ENCODE data around the gene KRT13.

DNA sequence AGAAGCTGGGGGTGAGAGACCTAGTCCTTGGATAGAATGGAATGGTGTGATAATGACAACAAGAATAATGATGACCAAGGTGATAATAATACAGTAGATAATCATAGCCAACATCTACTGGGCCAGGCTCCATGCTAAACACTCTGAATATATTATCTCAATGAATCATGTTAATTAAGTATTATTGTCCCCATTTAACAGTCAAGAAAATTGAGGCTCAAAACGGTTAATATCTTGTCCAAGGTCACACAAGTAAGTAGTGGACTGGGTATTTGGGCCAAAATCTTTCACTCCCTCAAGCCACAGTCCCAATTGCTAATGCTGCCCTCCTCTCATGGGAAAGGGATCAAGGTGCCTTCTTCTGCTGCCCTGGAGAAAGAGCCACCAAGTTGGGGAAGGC is 26.6 kb upstream of the KRT13 start:
- TF ChIP-seq, protein P1, sequence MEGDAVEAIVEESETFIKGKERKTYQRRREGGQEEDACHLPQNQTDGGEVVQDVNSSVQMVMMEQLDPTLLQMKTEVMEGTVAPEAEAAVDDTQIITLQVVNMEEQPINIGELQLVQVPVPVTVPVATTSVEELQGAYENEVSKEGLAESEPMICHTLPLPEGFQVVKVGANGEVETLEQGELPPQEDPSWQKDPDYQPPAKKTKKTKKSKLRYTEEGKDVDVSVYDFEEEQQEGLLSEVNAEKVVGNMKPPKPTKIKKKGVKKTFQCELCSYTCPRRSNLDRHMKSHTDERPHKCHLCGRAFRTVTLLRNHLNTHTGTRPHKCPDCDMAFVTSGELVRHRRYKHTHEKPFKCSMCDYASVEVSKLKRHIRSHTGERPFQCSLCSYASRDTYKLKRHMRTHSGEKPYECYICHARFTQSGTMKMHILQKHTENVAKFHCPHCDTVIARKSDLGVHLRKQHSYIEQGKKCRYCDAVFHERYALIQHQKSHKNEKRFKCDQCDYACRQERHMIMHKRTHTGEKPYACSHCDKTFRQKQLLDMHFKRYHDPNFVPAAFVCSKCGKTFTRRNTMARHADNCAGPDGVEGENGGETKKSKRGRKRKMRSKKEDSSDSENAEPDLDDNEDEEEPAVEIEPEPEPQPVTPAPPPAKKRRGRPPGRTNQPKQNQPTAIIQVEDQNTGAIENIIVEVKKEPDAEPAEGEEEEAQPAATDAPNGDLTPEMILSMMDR (IDR thresholded peaks at IDR 0.05; ENCODE audit: low read depth, low read length, missing input control): no peak
- TF ChIP-seq RAD21 (IDR thresholded peaks at IDR 0.05) (no peak), TAF1 (conservative IDR thresholded peaks at IDR 0.05) (no peak), FOXA1 (IDR thresholded peaks at IDR 0.05) (no peak), NR2F2 (IDR thresholded peaks at IDR 0.05) (no peak), FOXA2 (IDR thresholded peaks at IDR 0.05) (no peak), GABPA (IDR thresholded peaks at IDR 0.05 in 1 of 2, conservative IDR thresholded peaks at IDR 0.05 in 1 of 2) (no peak), YY1 (IDR thresholded peaks at IDR 0.05) (no peak), JUND (IDR thresholded peaks at IDR 0.05) (no peak), SP1 (IDR thresholded peaks at IDR 0.05) (no peak)
- TF ChIP-seq, protein P2, sequence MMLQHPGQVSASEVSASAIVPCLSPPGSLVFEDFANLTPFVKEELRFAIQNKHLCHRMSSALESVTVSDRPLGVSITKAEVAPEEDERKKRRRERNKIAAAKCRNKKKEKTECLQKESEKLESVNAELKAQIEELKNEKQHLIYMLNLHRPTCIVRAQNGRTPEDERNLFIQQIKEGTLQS (IDR thresholded peaks at IDR 0.05): no peak
- TF ChIP-seq, protein P3, sequence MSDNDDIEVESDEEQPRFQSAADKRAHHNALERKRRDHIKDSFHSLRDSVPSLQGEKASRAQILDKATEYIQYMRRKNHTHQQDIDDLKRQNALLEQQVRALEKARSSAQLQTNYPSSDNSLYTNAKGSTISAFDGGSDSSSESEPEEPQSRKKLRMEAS (IDR thresholded peaks at IDR 0.05): no peak
- TF ChIP-seq, protein P4, sequence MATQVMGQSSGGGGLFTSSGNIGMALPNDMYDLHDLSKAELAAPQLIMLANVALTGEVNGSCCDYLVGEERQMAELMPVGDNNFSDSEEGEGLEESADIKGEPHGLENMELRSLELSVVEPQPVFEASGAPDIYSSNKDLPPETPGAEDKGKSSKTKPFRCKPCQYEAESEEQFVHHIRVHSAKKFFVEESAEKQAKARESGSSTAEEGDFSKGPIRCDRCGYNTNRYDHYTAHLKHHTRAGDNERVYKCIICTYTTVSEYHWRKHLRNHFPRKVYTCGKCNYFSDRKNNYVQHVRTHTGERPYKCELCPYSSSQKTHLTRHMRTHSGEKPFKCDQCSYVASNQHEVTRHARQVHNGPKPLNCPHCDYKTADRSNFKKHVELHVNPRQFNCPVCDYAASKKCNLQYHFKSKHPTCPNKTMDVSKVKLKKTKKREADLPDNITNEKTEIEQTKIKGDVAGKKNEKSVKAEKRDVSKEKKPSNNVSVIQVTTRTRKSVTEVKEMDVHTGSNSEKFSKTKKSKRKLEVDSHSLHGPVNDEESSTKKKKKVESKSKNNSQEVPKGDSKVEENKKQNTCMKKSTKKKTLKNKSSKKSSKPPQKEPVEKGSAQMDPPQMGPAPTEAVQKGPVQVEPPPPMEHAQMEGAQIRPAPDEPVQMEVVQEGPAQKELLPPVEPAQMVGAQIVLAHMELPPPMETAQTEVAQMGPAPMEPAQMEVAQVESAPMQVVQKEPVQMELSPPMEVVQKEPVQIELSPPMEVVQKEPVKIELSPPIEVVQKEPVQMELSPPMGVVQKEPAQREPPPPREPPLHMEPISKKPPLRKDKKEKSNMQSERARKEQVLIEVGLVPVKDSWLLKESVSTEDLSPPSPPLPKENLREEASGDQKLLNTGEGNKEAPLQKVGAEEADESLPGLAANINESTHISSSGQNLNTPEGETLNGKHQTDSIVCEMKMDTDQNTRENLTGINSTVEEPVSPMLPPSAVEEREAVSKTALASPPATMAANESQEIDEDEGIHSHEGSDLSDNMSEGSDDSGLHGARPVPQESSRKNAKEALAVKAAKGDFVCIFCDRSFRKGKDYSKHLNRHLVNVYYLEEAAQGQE (IDR thresholded peaks at IDR 0.05): no peak
- TF ChIP-seq, protein P5, sequence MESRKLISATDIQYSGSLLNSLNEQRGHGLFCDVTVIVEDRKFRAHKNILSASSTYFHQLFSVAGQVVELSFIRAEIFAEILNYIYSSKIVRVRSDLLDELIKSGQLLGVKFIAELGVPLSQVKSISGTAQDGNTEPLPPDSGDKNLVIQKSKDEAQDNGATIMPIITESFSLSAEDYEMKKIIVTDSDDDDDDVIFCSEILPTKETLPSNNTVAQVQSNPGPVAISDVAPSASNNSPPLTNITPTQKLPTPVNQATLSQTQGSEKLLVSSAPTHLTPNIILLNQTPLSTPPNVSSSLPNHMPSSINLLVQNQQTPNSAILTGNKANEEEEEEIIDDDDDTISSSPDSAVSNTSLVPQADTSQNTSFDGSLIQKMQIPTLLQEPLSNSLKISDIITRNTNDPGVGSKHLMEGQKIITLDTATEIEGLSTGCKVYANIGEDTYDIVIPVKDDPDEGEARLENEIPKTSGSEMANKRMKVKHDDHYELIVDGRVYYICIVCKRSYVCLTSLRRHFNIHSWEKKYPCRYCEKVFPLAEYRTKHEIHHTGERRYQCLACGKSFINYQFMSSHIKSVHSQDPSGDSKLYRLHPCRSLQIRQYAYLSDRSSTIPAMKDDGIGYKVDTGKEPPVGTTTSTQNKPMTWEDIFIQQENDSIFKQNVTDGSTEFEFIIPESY (IDR thresholded peaks at IDR 0.05): no peak
